Smooth muscle cell of the coronary artery (primary cell): ENCODE results near the gene ATAT1. TPM values are rescaled to one million over a fixed set of nuclear protein-coding genes. Genes with fewer than 3 reads are reported as not detected.

Experiments used
- total RNA-seq: library from RNA; depleted of rRNA; stranded (reverse); fragments of >200 nt; gene quantifications from 2 replicates; pipeline ENCODE4 v1.2.3, GENCODE V29; 2014; ENCODE audit warnings: low replicate concordance

ATAT1 gene
- 2.5 and 4.0 TPM in 2 replicates for total RNA-seq

DNA sequence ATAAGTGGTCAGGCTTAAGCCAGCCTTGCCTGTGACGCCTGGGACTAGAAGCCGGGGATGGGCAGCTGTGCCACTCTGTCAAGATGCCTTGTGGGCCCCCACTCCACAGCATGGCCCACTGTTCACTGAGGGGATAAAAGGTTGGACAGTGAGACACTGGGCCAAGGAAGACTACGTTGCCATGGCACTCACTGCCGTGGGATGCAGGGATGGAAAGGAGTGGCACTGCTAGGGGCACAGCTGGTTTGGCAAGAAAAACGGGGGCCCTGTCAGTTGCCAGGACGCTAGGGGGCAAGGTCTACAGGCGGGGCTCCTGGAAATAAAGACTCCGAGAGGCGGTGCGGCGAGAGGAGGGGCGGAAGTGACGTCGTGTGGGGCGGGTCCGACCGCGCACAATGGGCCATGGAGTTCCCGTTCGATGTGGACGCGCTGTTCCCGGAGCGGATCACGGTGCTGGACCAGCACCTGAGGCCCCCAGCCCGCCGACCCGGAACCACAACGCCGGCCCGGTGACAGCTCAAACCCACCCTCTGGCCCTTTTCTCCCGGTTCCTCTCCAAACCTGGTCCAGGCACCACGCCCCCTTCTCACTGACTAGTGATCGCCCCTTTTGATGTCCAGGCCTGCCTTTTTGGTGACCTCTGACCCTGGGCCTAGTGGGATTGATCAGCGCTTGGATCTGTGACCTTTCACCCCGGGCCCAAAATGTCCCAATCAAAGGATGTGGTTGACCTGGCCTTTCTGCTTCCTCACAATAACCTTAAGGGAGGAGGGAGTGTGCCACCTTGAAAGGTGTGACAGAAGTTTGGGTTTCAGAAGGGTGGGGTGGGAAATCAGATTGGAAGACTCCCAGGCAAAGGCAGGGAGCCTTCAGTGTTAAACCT, at the start of gene ATAT1:
Gene ATAT1, plus strand, starts transcription at position 391 of the 883 bp plus-strand sequence.

DNA sequence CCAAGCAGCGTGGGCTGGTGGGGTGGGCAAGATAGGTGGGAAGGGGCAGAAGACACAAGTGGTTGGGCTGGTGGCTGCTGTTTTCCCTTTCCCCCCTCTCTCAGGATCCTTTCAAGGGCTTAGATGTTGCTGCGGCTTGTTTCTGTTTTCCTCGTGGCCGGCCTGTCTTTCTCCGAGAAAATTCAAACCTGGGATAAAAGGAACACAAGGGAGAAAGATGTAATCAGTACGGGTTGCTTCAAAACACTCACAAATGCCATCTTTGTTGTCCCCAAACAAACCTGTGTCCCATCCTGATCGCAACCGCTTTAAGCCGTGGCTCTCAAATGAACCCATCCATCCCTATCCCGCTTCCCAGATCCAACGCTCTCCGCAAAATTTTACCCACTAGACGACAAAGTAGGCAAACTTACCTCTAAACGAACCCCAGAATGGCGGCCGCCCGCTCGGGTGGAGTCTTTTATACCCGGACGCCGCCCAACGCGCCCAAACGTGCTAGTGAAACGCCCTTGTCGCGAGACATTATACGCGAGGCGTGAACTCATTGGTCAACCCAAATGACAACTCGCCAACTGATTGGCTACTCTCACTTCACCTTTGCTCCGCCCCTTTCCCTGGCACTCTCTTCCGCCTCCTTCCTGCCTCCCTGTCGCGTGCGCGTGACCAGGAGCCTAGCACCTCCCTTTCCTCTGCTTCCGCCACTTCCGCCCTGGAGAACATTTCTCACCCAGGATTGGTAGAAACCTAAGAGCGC, 9.7 kb upstream of the ATAT1 start, which contains the start of gene PPP1R10:
Gene PPP1R10, minus strand, starts transcription at position 433 of the 754 bp plus-strand sequence. CDS start 7,299 bp downstream, outside the sequence.

DNA sequence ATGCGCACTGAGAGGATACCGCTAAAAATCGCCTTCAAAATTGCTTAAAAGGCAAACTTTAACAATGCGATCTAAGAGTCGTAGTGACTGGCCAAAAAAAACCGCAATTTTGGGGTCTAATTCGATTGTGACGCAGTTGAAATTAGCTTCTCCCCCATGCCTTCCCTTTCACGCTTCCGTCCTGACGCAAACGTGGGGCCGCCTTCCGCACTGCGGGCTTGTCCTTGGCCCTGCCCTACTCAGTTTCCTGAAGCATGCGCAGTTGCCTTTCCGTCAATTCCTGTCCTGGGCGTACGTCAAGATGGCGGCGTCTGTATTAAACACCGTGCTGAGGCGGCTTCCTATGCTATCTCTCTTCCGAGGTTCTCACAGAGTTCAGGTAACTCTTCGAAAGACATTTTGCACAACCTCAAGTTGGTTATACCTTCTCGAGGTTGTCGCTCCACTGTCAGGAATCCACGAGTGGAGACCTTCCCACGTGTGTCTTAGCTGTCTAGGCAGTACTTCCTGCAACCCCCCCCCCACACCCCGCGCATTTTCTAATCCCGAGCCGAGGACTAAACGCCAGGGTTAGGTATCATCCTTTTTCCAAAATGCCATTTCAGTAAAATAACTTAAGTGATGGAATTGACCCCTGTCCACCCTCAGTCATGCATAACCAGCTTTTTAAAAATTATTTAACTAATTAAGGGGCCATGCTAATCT, 9.0 kb upstream of the ATAT1 start, which contains the start of gene MRPS18B:
Gene MRPS18B, plus strand, starts transcription at position 276 of the 705 bp plus-strand sequence. Its CDS starts 26 bp downstream, at position 302.

DNA sequence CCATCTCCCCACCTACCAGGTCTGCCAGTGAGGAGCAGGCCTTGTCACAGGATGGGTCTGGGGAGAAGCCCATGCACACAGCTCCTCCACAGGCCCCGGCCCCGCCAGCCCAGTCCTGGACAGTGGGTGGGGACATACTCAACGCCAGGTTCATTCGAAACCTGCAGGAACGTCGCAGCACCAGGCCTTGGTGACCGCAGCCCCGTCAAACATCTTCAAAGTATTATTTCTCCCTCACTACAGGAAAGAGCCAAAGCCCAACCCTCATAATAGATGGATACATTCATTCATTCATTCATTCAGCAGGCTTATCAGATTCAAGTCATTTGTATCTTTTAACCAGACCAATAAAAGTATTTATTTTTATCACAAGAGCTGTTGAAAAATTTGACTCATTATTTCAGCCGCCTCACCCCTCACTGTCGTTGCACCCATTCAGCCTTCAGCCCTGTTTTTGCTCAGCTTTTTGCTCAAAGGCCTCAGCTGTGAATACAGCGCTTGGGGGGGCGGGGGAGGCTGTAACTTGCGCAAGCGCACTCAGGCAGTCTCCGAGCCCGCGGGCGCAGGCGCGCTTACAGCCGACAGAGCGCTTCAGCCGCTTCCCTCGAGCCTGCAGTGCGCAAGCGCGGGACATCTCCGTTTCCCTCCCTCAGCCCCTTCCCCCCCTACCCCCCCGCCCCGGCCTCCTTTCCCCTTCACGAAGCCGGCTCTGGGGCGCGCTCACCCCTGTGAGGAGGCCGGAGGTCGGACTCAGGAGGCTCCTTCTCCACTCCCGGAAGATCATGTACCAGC, 20.0 kb downstream of the ATAT1 start, which contains the start of gene C6orf136:
Gene C6orf136, plus strand, starts transcription at position 684 of the 792 bp plus-strand sequence. Its CDS starts 99 bp downstream, at position 783.

DNA sequence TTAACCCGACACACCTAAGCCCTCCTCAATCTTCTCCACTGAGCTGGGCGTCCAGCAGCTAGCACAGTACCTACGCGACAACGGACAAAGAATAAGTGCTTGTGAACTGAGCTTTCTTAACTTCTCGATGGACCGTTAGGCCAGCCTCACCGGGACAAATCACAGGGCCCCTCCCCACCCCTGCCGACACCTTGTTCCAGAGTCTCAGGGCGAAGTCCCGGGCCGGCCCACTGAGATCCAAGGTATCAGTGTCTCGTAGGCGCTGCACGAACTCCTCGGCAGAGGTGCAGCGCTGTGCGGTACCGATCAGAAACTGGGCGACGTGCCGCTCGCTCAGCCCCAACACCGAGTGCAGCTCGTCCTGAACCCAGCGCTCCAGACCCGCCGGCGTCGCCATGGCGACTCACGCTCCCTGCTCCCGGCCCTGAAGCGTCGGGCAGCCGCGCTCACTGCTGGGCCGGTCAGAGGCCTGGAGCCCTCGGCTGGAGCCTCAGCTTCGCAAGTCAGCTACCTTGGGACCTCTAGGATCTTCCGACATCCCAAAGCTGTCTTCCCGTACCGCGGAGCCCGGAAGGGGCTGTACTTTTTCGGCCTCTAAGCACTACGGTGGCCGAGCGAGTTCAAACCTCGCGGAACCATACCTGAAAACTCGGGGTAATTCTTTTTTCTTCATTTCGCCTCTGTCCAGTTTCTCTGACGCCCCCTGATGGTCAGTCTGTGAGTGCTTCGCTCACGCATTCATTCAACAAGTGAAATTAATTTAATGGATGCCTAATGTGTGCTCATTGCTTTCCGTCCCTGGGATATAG, 46.0 kb downstream of the ATAT1 start, which contains the start of gene DHX16:
Gene DHX16, minus strand, starts transcription at position 562 of the 809 bp plus-strand sequence. Its CDS starts 165 bp downstream, at position 397.

DNA sequence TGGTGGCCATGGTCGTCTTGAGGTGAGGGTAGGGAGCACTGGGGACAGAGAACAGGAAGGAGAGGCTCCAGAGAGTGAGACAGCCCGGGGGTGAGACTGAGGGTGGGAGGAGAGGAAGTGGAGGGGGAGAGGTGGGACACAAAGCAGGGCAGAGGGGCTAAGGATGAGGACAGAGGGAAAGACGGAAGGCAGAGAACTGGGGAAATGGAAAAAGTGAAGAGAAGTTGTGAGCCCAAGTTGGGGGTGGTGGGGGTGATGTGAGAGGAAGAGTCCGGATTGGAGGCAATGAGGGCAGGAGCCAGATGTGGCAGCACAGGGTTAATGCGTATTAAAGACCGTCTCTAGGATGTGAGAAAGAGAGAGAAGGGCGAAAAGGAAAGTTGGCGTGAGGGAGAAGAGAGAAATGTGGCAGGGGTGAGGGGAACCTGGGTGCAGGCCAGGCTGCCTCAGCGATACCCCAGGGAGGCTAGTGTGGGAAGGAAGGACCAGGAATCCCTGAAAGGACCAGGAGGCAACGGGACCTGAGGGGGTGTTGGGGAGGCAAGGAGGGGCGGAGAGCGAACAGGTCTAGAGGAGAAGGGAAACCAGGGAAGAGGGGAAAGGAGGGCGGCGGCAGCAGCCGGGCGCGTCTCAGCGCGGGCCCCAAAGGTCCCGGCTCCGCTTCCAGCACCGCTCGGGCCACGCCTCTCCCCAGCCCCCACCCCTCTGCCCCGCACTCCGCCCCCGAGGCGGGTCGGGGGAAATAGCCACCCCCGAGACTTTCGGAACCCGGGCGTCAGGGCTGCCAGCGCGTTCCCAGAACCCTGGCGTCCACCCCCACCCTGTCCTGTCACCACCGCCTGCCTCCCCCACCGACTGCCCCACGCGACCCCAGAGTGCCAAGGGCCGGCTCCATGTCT, 59.6 kb downstream of the ATAT1 start, which contains the start of gene PPP1R18:
Gene PPP1R18, minus strand, starts transcription at position 637 of the 899 bp plus-strand sequence. Its CDS starts 627 bp downstream, at position 10.

DNA sequence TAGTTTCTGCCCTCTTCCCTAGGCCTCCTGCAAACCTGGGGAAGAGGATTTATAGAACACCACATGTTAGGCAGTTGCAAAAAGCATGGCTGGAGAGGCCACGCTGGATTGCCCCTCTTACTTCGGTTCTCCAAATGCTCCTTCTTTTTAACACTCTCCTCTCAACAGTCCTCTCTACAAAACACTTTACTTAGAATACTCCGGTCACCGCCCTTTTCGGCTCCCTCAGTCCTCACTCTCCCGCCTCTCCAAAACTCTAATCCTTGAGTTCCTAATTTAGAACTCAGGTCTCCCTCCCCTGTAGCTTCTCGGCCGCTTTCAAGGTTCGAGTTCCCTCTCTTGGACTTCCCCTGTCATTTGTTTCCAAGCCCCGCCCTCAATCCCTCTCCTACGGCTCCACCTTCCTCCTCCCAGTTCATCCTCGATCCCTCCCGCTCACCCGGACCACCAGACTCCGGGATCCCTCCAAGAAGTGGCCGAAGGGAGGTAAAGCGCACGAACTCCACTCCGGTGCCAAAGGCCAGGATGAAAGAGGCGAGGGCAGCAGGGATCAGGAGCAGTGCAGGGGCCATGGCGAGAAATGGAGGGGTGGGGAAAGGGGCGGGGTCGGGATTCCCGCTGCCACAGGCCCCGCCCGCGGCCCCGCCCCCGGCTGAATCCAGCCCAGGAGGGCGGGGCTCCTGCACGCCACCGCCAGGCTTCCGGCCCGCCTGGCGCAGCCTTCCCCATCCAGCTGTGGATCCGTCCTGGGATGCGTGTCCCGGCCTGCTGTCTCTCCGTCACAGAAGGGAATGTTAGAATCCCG, 63.9 kb downstream of the ATAT1 start, which contains the start of gene NRM:
Gene NRM, minus strand, starts transcription at position 582 of the 805 bp plus-strand sequence. Its CDS starts 10 bp downstream, at position 572.

Other genes with a start within 250 kb of the ATAT1 start
- 159 and 210 TPM in 2 replicates for gene HLA-E, start 137.4 kb upstream of the ATAT1 start, total RNA-seq
- gene GNL1, start 70.4 kb upstream of the ATAT1 start, total RNA-seq, result 48.1 and 59.3 TPM in 2 replicates
- gene PRR3, start 69.6 kb upstream of the ATAT1 start, total RNA-seq, result 3.9 and 6.0 TPM in 2 replicates
- gene ABCF1, start 55.4 kb upstream of the ATAT1 start, total RNA-seq, result 36.5 and 46.5 TPM in 2 replicates
- 7.3 and 10.0 TPM in 2 replicates for gene PPP1R10, start 9.6 kb upstream of the ATAT1 start, total RNA-seq
- 36.3 and 43.5 TPM in 2 replicates for gene MRPS18B, start 9.0 kb upstream of the ATAT1 start, total RNA-seq
- 2.5 and 2.7 TPM in 2 replicates for gene C6orf136, start 20.3 kb downstream of the ATAT1 start, total RNA-seq
- gene DHX16, start 46.1 kb downstream of the ATAT1 start, total RNA-seq, result 34.6 and 46.2 TPM in 2 replicates
- gene PPP1R18, start 59.8 kb downstream of the ATAT1 start, total RNA-seq, result 28.8 and 52.0 TPM in 2 replicates
- gene NRM, start 64.1 kb downstream of the ATAT1 start, total RNA-seq, result 1.2 and 1.5 TPM in 2 replicates
- 1.8 and 5.0 TPM in 2 replicates for gene MDC1, start 90.4 kb downstream of the ATAT1 start, total RNA-seq
- gene TUBB, start 93.5 kb downstream of the ATAT1 start, total RNA-seq, result 361 and 456 TPM in 2 replicates
- 79.3 and 96.3 TPM in 2 replicates for gene FLOT1, start 115.8 kb downstream of the ATAT1 start, total RNA-seq
- gene IER3, start 117.7 kb downstream of the ATAT1 start, total RNA-seq, result 9.6 and 164 TPM in 2 replicates